B cell (primary cell): Measurements from ENCODE around the gene SART3.

Source experiments
- CTCF ChIP-seq: fragments of 200-600 bp; IDR thresholded peaks from one replicate; pipeline ENCODE4 v1.8.0; 2022; ENCODE audit warnings: antibody characterized with exemption, mild to moderate bottlenecking
- EZH2 ChIP-seq: IDR thresholded peaks from 2 replicates; pipeline ENCODE4 v1.6.1; 2012; ENCODE audit warnings: borderline replicate concordance, low read depth, mild to moderate bottlenecking, moderate library complexity, low read length; ENCODE audit not compliant: insufficient read depth, poor library complexity, severe bottlenecking

- TF ChIP-seq CTCF (no peak), EZH2 (no peak)
Observed at GRCh38 chr12:108605000-108605689, 44.2 kb upstream of the SART3 start.
